GM21360 (cell line): ENCODE results near the gene IRF2.

Experiments used
- ATAC-seq: cut with Tn5 transposase; IDR thresholded peaks from one replicate; pipeline ENCODE4 v1.9.1; 2021; ENCODE audit warnings: mild to moderate bottlenecking, moderate library complexity; ENCODE audit not compliant: unreplicated experiment

Gene IRF2

GRCh38 chr4:184371390-184371787, 103.0 kb downstream of the IRF2 start:
- no peak for ATAC-seq

GRCh38 chr4:184370711-184371389, 103.5 kb downstream of the IRF2 start:
- no peak for ATAC-seq

- ATAC-seq: no peak
Measured at GRCh38 chr4:184369871-184370270, 104.5 kb downstream of the IRF2 start.

- no peak for ATAC-seq
Measured at GRCh38 chr4:184368731-184369130, 105.6 kb downstream of the IRF2 start.

- ATAC-seq: no peak
Measured at GRCh38 chr4:184368290-184368689, 106.1 kb downstream of the IRF2 start.

GRCh38 chr4:184364100-184364921, 110.0 kb downstream of the IRF2 start:
- no peak for ATAC-seq

- ATAC-seq: no peak
Measured at GRCh38 chr4:184363258-184363657, 111.1 kb downstream of the IRF2 start.

GRCh38 chr4:184362396-184362795, 112.0 kb downstream of the IRF2 start:
- ATAC-seq: no peak

- ATAC-seq: no peak
Measured at GRCh38 chr4:184361443-184361842, 112.9 kb downstream of the IRF2 start.

- no peak for ATAC-seq
Measured at GRCh38 chr4:184359888-184360287, 114.5 kb downstream of the IRF2 start.

GRCh38 chr4:184358521-184359232, 115.7 kb downstream of the IRF2 start:
- ATAC-seq: no peak

GRCh38 chr4:184357772-184358171, 116.6 kb downstream of the IRF2 start:
- ATAC-seq: no peak

GRCh38 chr4:184357165-184357564, 117.2 kb downstream of the IRF2 start:
- no peak for ATAC-seq

- no peak for ATAC-seq
Measured at GRCh38 chr4:184356366-184356765, 118.0 kb downstream of the IRF2 start.

- ATAC-seq: no peak
Measured at GRCh38 chr4:184355857-184356256, 118.5 kb downstream of the IRF2 start.

GRCh38 chr4:184355111-184355604, 119.2 kb downstream of the IRF2 start:
- ATAC-seq: no peak

- ATAC-seq: no peak
Measured at GRCh38 chr4:184352891-184353290, 121.5 kb downstream of the IRF2 start.

- ATAC-seq: no peak
Measured at GRCh38 chr4:184351560-184352451, 122.5 kb downstream of the IRF2 start.

- no peak for ATAC-seq
Measured at GRCh38 chr4:184350964-184351363, 123.4 kb downstream of the IRF2 start.

- ATAC-seq: no peak
Measured at GRCh38 chr4:184350213-184350817, 124.0 kb downstream of the IRF2 start.
